Measurements from ENCODE around the gene FKRP.
A peak's percentile ranks its signal among the peaks of the same experiment; 100 is the strongest.

Gene FKRP

DNA sequence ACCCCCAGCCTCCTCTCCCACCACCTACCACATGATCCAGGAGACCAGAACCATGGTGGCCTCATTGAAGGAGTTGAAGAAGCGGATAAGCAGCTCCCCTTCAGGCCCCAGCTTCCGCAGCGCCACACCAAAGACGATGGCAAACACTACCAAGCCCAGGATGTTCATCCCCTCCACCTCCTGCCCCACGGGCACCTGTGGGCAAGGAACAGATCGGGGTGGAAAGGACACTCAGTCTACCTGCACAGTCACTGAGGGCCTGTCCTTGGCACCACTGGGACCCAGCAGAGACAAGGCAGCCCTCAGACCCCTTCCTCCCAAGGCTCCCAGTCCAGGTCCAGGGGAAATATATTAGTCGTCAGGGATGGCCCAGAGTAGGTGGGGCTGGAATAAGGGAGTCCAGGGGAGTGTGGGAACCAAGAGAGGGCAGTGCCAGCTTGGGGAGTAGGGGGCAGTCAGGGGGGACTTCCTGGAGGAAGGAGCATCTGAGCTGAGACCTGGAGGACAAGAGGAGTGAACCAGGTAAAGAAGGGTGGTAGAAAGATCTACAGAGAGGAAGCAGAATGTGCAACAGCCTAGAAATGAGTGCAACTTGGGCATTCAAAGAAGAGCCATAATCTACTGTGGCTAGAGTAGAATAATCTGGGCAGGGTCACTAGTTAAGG, 36.6 kb downstream of the FKRP start:
- Histone ChIP-seq H3F3A (ENCODE audit: low read depth) (no peaks in the 10 kb centered on the region), H3K36me3 (ENCODE audit: insufficient read depth, low read length) (peaks cover 47% of the 10 kb centered on the region; the same call in 1 of the 2 replicates)

GRCh38 chr19:46783670-46784069, 37.8 kb downstream of the FKRP start:
- peak overlapping the region; percentile 99 for H3K9ac ChIP-seq (ENCODE audit: low read depth, low read length, poor library complexity, severe bottlenecking)
- H3K27me3 ChIP-seq (ENCODE audit: insufficient read depth, low read length, poor library complexity, severe bottlenecking) = peaks cover 5% of the 10 kb centered on the region
- no peaks in the 10 kb centered on the region for H3F3A ChIP-seq (ENCODE audit: low read depth)
- H3K9me2 ChIP-seq (replicated peaks; ENCODE audit: low read depth, low read length) = no peaks in the 10 kb centered on the region
- H3K4me3 ChIP-seq (ENCODE audit: low read length, poor library complexity, severe bottlenecking) = peak overlapping the region; percentile 79
- peaks cover 91% of the 10 kb centered on the region for H3K79me2 ChIP-seq (ENCODE audit: insufficient read depth, low read length)
- TF ChIP-seq EZH2phosphoT487 (IDR thresholded peaks at IDR 0.05; ENCODE audit: borderline replicate concordance) = no peak
- peaks cover 27% of the 10 kb centered on the region for H3K4me1 ChIP-seq (ENCODE audit: insufficient read depth, low read length, poor library complexity, severe bottlenecking)
- no peaks in the 10 kb centered on the region for H3K9me3 ChIP-seq (ENCODE audit: insufficient read depth, low read depth, low read length)
- H2AFZ ChIP-seq (ENCODE audit: low read length) = no peak overlapping the region
- H3K36me3 ChIP-seq (ENCODE audit: insufficient read depth, low read length) = peaks cover 37% of the 10 kb centered on the region; the same call in 1 of the 2 replicates
- peaks cover 81% of the 10 kb centered on the region for H4K20me1 ChIP-seq (ENCODE audit: insufficient read depth, low read length, poor library complexity, severe bottlenecking)
- H3K4me2 ChIP-seq (ENCODE audit: low read depth, low read length, poor library complexity, severe bottlenecking) = peak overlapping the region; percentile 99

More for the DNA sequence above, 36.6 kb downstream of the FKRP start:
- H3K4me1 ChIP-seq (ENCODE audit: insufficient read depth, low read length, poor library complexity, severe bottlenecking) = peaks cover 27% of the 10 kb centered on the region
- H4K20me1 ChIP-seq (ENCODE audit: insufficient read depth, low read length, poor library complexity, severe bottlenecking) = peaks cover 85% of the 10 kb centered on the region
- H3K4me2 ChIP-seq (ENCODE audit: low read depth, low read length, poor library complexity, severe bottlenecking) = peak overlapping the region; percentile 99
- no peaks in the 10 kb centered on the region for H3K27me3 ChIP-seq (ENCODE audit: insufficient read depth, low read length, poor library complexity, severe bottlenecking)
- TF ChIP-seq EZH2phosphoT487 (IDR thresholded peaks at IDR 0.05; ENCODE audit: borderline replicate concordance) (no peak), CTCF (conservative IDR thresholded peaks at IDR 0.05; ENCODE audit: low read length) (no peak)
- no peak overlapping the region for H2AFZ ChIP-seq (ENCODE audit: low read length)
- no peaks in the 10 kb centered on the region for H3K9me3 ChIP-seq (ENCODE audit: insufficient read depth, low read depth, low read length)
- H3K4me3 ChIP-seq (ENCODE audit: low read length, poor library complexity, severe bottlenecking) = peak overlapping the region; percentile 79
- no peaks in the 10 kb centered on the region for H3K9me2 ChIP-seq (replicated peaks; ENCODE audit: low read depth, low read length)
- H3K79me2 ChIP-seq (ENCODE audit: insufficient read depth, low read length) = peaks cover 91% of the 10 kb centered on the region
- H3K9ac ChIP-seq (ENCODE audit: low read depth, low read length, poor library complexity, severe bottlenecking) = peak overlapping the region; percentile 99

- Histone ChIP-seq H3K9me3 (ENCODE audit: insufficient read depth, low read depth, low read length) (no peaks in the 10 kb centered on the region), H3K4me2 (ENCODE audit: low read depth, low read length, poor library complexity, severe bottlenecking) (peak overlapping the region; percentile 99), H3K27me3 (ENCODE audit: insufficient read depth, low read length, poor library complexity, severe bottlenecking) (peaks cover 5% of the 10 kb centered on the region), H3K36me3 (ENCODE audit: insufficient read depth, low read length) (peaks cover 29% of the 10 kb centered on the region; the same call in 1 of the 2 replicates), H3K9me2 (replicated peaks; ENCODE audit: low read depth, low read length) (no peaks in the 10 kb centered on the region), H4K20me1 (ENCODE audit: insufficient read depth, low read length, poor library complexity, severe bottlenecking) (peaks cover 77% of the 10 kb centered on the region), H3K4me3 (ENCODE audit: low read length, poor library complexity, severe bottlenecking) (peak overlapping the region; percentile 79), H2AFZ (ENCODE audit: low read length) (no peak overlapping the region), H3K79me2 (ENCODE audit: insufficient read depth, low read length) (peaks cover 84% of the 10 kb centered on the region), H3K4me1 (ENCODE audit: insufficient read depth, low read length, poor library complexity, severe bottlenecking) (peaks cover 32% of the 10 kb centered on the region), H3F3A (ENCODE audit: low read depth) (no peaks in the 10 kb centered on the region), H3K9ac (ENCODE audit: low read depth, low read length, poor library complexity, severe bottlenecking) (peak overlapping the region; percentile 99)
- TF ChIP-seq EZH2phosphoT487 (IDR thresholded peaks at IDR 0.05; ENCODE audit: borderline replicate concordance) = no peak
- TF ChIP-seq CTCF (conservative IDR thresholded peaks at IDR 0.05; ENCODE audit: low read length) = peak; percentile 64
These were observed 38.6 kb downstream of the FKRP start for GRCh38 chr19:46784262-46785053.

Data from Loucy (cell line).